ENCODE measurements around the gene PI3. TPM values are rescaled to one million over a fixed set of nuclear protein-coding genes. Genes with fewer than 3 reads are reported as not detected.

The PI3 gene
- total RNA-seq, 2 experiments from 2014 or later = not detected

GRCh38 chr20:45157962-45158361 is 16.7 kb upstream of the PI3 start:
- POLR2A ChIA-PET = interaction anchor here (1.2 kb wide), 1 partner anchor 12 kb away, joined by 3 read pairs; no protein-coding TSS in a partner anchor
- Mint-ChIP-seq H3K27me3 (peaks cover 41% of the 10 kb centered on the region), H3K27ac (no peak overlapping the region), H3K36me3 (ENCODE audit: low read depth) (no peaks in the 10 kb centered on the region), H3K4me3 (no peak overlapping the region), H3K4me1 (no peaks in the 10 kb centered on the region), H3K9me3 (no peaks in the 10 kb centered on the region)
- CTCF ChIA-PET = interaction anchor here (0.7 kb wide), 1 partner anchor 136 kb away, joined by 3 read pairs; no protein-coding TSS in a partner anchor
- no peak for DNase-seq

GRCh38 chr20:45163083-45163803 is 11.5 kb upstream of the PI3 start:
- DNase-seq = no peak
- Mint-ChIP-seq H3K27ac (no peak overlapping the region), H3K27me3 (peaks cover 56% of the 10 kb centered on the region), H3K36me3 (ENCODE audit: low read depth) (no peaks in the 10 kb centered on the region), H3K4me3 (no peak overlapping the region), H3K4me1 (no peaks in the 10 kb centered on the region), H3K9me3 (no peaks in the 10 kb centered on the region)
- CTCF ChIA-PET = no interaction called here
- POLR2A ChIA-PET = no interaction called here

DNA sequence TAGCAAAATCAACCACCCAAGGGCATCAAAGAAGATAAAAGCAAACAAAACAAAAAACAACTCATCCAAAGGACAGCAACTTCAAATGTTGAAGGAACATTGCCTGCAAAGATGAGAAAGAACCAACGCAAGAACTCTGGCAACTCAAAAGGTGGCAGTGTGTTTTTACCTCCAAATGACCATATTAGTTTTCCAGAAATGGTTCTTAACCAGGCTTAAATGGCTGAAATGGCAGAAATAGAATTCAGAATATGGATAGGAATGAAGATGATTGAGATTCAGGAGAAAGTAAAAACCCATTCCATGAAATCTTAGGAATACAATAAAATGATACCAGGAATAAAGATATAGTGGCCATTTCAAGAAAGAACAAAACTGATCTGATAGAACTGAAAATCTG is 9.8 kb upstream of the PI3 start:
- Mint-ChIP-seq H3K36me3 (ENCODE audit: low read depth) (no peaks in the 10 kb centered on the region), H3K9me3 (no peaks in the 10 kb centered on the region), H3K27me3 (peaks cover 51% of the 10 kb centered on the region), H3K4me3 (no peak overlapping the region), H3K4me1 (no peaks in the 10 kb centered on the region), H3K27ac (no peak overlapping the region)
- CTCF ChIA-PET = no interaction called here
- POLR2A ChIA-PET = no interaction called here
- no peak for DNase-seq

DNA sequence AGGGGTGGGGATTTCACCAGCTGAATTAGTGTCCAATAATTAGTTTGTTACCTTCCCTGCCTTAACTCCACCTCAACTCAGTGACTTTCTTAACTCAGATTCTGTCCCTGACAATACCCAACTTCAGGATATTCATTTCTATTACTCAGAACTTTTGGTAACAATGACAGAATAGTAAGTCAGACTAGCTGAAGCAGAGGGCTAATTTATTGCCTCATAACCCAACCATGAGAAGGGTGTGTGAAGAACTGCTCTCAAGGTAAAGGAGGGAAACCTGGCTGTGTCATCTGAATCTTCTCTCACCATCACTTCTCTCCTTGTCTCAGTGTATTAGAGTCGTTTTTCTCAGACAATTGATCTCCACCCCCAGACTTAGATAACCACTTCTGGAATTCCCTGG is 1.2 kb upstream of the PI3 start:
- ChIA-PET CTCF (no interaction called here), POLR2A (no interaction called here)
- DNase-seq = no peak

DNA sequence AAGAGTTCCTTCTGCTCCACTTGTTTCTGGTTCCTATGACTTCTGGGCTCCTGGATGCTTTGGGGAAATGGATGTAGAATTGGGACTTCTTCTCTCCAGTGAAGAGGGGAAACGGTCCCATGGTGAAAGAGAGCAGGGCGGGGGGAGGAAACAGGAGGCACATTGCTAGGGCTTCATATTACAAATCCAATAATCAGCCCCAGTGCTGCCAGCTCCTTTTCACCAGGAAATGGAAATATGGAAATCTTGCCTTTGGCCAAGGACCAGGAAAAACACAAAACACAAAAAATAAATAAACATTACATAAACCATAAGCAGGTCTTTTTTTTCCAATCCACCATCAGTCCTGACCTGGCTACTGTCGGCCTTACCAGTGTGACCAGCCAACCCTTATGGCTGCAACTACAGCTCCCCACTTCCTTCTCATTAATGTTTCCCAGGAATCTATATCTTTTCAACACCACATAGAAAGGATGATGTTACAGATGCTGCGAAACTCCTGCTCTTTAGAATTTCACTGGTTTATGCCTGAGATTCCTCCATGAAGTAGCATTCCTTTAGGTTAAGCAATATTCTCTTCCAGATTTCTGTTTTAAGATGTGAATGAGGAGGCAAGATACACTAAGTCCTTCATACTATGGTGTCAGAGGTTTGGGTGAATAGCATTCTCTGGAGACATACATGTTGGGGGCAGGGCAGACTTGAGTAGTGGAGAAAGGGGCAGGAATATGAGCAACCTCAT is 2.0 kb downstream of the PI3 start:
- H3K27ac Mint-ChIP-seq = no peak overlapping the region
- POLR2A ChIA-PET = no interaction called here
- peaks cover 8% of the 10 kb centered on the region for H3K4me1 Mint-ChIP-seq
- CTCF ChIA-PET = no interaction called here
- no peak for DNase-seq
- no peaks in the 10 kb centered on the region for H3K9me3 Mint-ChIP-seq
- no peak overlapping the region for H3K4me3 Mint-ChIP-seq
- no peaks in the 10 kb centered on the region for H3K36me3 Mint-ChIP-seq (ENCODE audit: low read depth)
- peaks cover 8% of the 10 kb centered on the region for H3K27me3 Mint-ChIP-seq

More for the DNA sequence above, 1.2 kb upstream of the PI3 start:
- H3K36me3 Mint-ChIP-seq (ENCODE audit: low read depth) = no peaks in the 10 kb centered on the region
- no peak overlapping the region for H3K27ac Mint-ChIP-seq
- no peaks in the 10 kb centered on the region for H3K9me3 Mint-ChIP-seq
- H3K4me3 Mint-ChIP-seq = no peak overlapping the region
- H3K4me1 Mint-ChIP-seq = no peaks in the 10 kb centered on the region
- H3K27me3 Mint-ChIP-seq = peaks cover 18% of the 10 kb centered on the region

- Mint-ChIP-seq H3K27me3 (peaks cover 6% of the 10 kb centered on the region), H3K27ac (no peak overlapping the region), H3K4me3 (no peak overlapping the region), H3K4me1 (peaks cover 8% of the 10 kb centered on the region), H3K36me3 (ENCODE audit: low read depth) (no peaks in the 10 kb centered on the region), H3K9me3 (no peaks in the 10 kb centered on the region)
- ChIA-PET CTCF (no interaction called here), POLR2A (no interaction called here)
- DNase-seq = no peak
These were observed 4.5 kb downstream of the PI3 start for GRCh38 chr20:45179166-45179565.

GRCh38 chr20:45181639-45182038 is 6.9 kb downstream of the PI3 start:
- Mint-ChIP-seq H3K27ac (no peak overlapping the region), H3K4me3 (no peak overlapping the region), H3K27me3 (peaks cover 10% of the 10 kb centered on the region), H3K4me1 (peaks cover 8% of the 10 kb centered on the region), H3K36me3 (ENCODE audit: low read depth) (no peaks in the 10 kb centered on the region), H3K9me3 (no peaks in the 10 kb centered on the region)
- POLR2A ChIA-PET = no interaction called here
- no peak for DNase-seq
- CTCF ChIA-PET = interaction anchor here (0.7 kb wide), 1 partner anchor 64 kb away, joined by 5 read pairs; no protein-coding TSS in a partner anchor

DNA sequence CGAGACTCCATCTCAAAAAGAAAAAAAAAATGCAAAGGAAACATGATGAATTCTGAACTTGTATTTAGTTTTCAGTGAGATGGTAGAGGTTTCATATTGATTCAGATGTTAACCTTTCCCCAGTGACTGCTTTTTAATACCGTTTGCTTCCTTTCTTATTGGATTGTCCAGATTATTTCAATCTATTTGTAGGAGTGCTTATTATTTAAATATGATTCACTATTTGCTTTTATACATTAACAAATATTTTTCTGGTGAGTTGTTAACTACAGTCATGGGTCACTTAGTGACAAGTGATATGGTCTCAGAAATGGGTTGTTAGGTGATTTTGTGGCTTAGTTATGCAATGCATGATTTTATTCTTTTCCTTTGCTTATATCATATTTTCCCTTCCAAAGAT is 8.4 kb downstream of the PI3 start:
- Mint-ChIP-seq H3K27me3 (peaks cover 9% of the 10 kb centered on the region), H3K4me3 (no peak overlapping the region), H3K4me1 (peaks cover 8% of the 10 kb centered on the region), H3K9me3 (no peaks in the 10 kb centered on the region), H3K27ac (no peak overlapping the region), H3K36me3 (ENCODE audit: low read depth) (no peaks in the 10 kb centered on the region)
- ChIA-PET POLR2A (no interaction called here), CTCF (no interaction called here)
- DNase-seq = no peak

DNA sequence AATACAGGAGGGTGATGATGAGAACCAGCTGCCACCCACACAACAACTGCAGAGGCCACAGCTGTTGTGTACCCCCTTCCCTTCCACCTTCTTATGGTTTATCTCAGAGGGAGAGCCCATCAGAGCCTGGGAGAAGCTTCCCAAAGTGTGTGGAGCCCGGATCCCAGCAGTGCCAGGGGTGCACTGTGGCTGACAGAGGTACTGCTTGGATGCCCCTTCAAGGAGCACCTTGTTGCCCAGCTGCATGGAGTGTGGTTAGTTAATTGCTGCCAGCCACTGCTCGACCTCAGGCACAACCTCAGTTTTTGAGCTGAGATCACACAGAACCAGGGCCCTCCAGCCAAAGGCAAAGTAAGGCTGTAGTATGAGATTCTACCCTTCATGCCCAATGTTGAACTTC is 13.0 kb downstream of the PI3 start:
- H3K4me3 Mint-ChIP-seq = no peak overlapping the region
- H3K9me3 Mint-ChIP-seq = no peaks in the 10 kb centered on the region
- ChIA-PET POLR2A (no interaction called here), CTCF (no interaction called here)
- no peak for DNase-seq
- no peak overlapping the region for H3K27ac Mint-ChIP-seq
- peaks cover 17% of the 10 kb centered on the region for H3K27me3 Mint-ChIP-seq
- no peaks in the 10 kb centered on the region for H3K36me3 Mint-ChIP-seq (ENCODE audit: low read depth)
- H3K4me1 Mint-ChIP-seq = no peaks in the 10 kb centered on the region

- ChIA-PET CTCF (no interaction called here), POLR2A (no interaction called here)
- H3K4me1 Mint-ChIP-seq = no peaks in the 10 kb centered on the region
- no peak for DNase-seq
- no peaks in the 10 kb centered on the region for H3K36me3 Mint-ChIP-seq (ENCODE audit: low read depth)
- H3K27ac Mint-ChIP-seq = no peak overlapping the region
- H3K9me3 Mint-ChIP-seq = no peaks in the 10 kb centered on the region
- H3K4me3 Mint-ChIP-seq = no peak overlapping the region
- peaks cover 23% of the 10 kb centered on the region for H3K27me3 Mint-ChIP-seq
These were observed 14.4 kb downstream of the PI3 start for GRCh38 chr20:45189067-45189609.

- Mint-ChIP-seq H3K27ac (no peak overlapping the region), H3K4me3 (no peak overlapping the region), H3K9me3 (no peaks in the 10 kb centered on the region), H3K4me1 (no peaks in the 10 kb centered on the region), H3K27me3 (peaks cover 24% of the 10 kb centered on the region), H3K36me3 (ENCODE audit: low read depth) (no peaks in the 10 kb centered on the region)
- POLR2A ChIA-PET = no interaction called here
- CTCF ChIA-PET = no interaction called here
- DNase-seq = no peak
These were observed 15.2 kb downstream of the PI3 start for GRCh38 chr20:45189861-45190260.

GRCh38 chr20:45191926-45192325 is 17.2 kb downstream of the PI3 start:
- no peaks in the 10 kb centered on the region for H3K4me1 Mint-ChIP-seq
- POLR2A ChIA-PET = no interaction called here
- CTCF ChIA-PET = no interaction called here
- H3K4me3 Mint-ChIP-seq = no peak overlapping the region
- no peaks in the 10 kb centered on the region for H3K36me3 Mint-ChIP-seq (ENCODE audit: low read depth)
- H3K27me3 Mint-ChIP-seq = peaks cover 20% of the 10 kb centered on the region
- H3K27ac Mint-ChIP-seq = no peak overlapping the region
- DNase-seq = no peak
- H3K9me3 Mint-ChIP-seq = no peaks in the 10 kb centered on the region

- Mint-ChIP-seq H3K4me1 (no peaks in the 10 kb centered on the region), H3K4me3 (no peak overlapping the region), H3K9me3 (no peaks in the 10 kb centered on the region), H3K27ac (no peak overlapping the region), H3K27me3 (peaks cover 22% of the 10 kb centered on the region), H3K36me3 (ENCODE audit: low read depth) (no peaks in the 10 kb centered on the region)
- POLR2A ChIA-PET = no interaction called here
- CTCF ChIA-PET = no interaction called here
- no peak for DNase-seq
These were observed 18.6 kb downstream of the PI3 start for GRCh38 chr20:45193331-45193730.

DNA sequence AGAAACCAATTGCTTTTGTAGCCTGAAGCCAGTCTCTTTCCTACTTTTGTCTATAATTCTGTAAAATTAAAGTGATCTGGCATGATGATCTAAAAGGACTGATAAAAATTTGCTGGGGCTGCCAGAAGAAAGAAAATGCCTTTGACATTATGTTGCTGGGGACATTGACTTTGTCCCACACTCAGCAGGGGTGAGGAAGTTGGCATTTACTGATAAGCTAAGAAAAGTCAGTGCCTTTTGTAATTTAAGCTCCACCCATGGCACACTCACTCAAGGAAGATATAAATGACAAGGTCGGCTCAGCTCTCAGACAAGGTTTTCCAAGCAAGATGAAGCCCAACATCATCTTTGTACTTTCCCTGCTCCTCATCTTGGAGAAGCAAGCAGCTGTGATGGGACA is 32.0 kb downstream of the PI3 start, which contains the start of gene SEMG1:
Gene SEMG1, plus strand, starts transcription at position 309 of the 400 bp plus-strand sequence. Its CDS starts 21 bp downstream, at position 330.
- no peak within 1 kb of the TSS for H3K4me3 Mint-ChIP-seq
- H3K27ac Mint-ChIP-seq = no peak within 1 kb of the TSS
- H3K36me3 Mint-ChIP-seq (ENCODE audit: low read depth) = no peaks in the 10 kb centered on the region
- ChIA-PET CTCF (no interaction called here), POLR2A (no interaction called here)
- no peaks in the 10 kb centered on the region for H3K9me3 Mint-ChIP-seq
- H3K27me3 Mint-ChIP-seq = peaks cover 28% of the 10 kb centered on the region
- no peaks in the 10 kb centered on the region for H3K4me1 Mint-ChIP-seq
- DNase-seq = no peak
